ENCODE data around the gene GNG3.

DNA sequence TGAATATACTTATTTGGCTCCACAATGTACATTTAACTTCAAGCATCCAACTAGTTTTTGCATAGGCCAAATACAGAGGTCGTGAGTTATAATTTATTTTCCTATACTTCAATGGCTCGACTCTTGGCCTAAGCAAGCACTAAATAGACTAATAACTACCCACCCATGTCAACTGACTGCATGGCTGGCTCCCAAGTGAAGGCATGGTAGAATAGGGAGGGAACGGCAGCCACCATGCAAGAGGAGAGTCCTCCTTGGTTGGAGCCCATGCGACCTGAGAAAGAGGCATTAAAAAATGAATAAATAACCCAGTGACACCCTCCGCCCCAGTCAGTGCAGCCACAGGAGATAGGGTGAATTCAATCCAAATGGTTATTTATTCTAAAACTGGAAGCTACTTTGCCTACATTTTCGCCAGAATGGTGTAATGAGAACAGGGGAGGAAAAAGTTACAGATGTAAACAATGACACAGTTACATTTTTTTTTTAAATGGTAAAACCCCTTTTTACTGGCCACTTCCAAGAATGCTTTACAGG lies 4.9 kb downstream of the GNG3 start:
- TF ChIP-seq GATA2 (IDR thresholded peaks at IDR 0.05; ENCODE audit: low read depth, low read length), result no peak
- no peak for TF ChIP-seq GATA3 (IDR thresholded peaks at IDR 0.05; ENCODE audit: low read depth, low read length)
